ENCODE data around the gene PMFBP1. TPM values are rescaled to one million over a fixed set of nuclear protein-coding genes. Genes with fewer than 3 reads are reported as not detected.
A peak's percentile ranks its signal among the peaks of the same experiment; 100 is the strongest.
"Not testable (repeated sequence)": the region's sequence is repeated elsewhere in the genome, so short reads cannot be mapped to it uniquely, and the experiment has no call there.

The PMFBP1 gene
- total and polyA plus RNA-seq, 12 donors = 0.15 to 2.4 (median 0.55) TPM

GRCh38 chr16:72091217-72091616 lies 80.7 kb downstream of the PMFBP1 start:
- DNase-seq = no peak
- H3K4me3 ChIP-seq = no peak overlapping the region
- intact Hi-C loops (cut with DNase I) = loop anchor here in 1 of 2 donors (5.0 kb wide), 1 partner anchor 79 kb away; no protein-coding TSS in a partner anchor
- H3K27ac ChIP-seq = no peak overlapping the region
- H3K27me3 ChIP-seq = no peaks in the 10 kb centered on the region
- peaks cover 17 to 32% of the 10 kb centered on the region in 2 donors for H3K4me1 ChIP-seq (replicated peaks in 1 of 2)
- H3K9me3 ChIP-seq (replicated peaks in 1 of 3) = no peaks in the 10 kb centered on the region
- TF ChIP-seq CTCF (IDR thresholded peaks at IDR 0.05) (no peak), POLR2A (IDR thresholded peaks at IDR 0.05) (no peak)
- peaks cover 0 to 47% of the 10 kb centered on the region in 2 donors for H3K36me3 ChIP-seq (replicated peaks in 1 of 2)
- 77 to 81% (median 78%) methylated on average over 3 of the region's 3 CpGs for WGBS, 4 donors

GRCh38 chr16:72085002-72085401 lies 87.0 kb downstream of the PMFBP1 start:
- intact Hi-C loops (cut with DNase I) = no loop called here
- no peaks in the 10 kb centered on the region for H3K9me3 ChIP-seq (replicated peaks in 1 of 3)
- peaks cover 0 to 51% of the 10 kb centered on the region in 2 donors for H3K36me3 ChIP-seq (replicated peaks in 1 of 2)
- H3K4me3 ChIP-seq = no peak overlapping the region
- WGBS, 4 donors = 54 to 88% (median 73%) methylated on average over 2 of the region's 2 CpGs
- no peaks in the 10 kb centered on the region for H3K4me1 ChIP-seq (replicated peaks in 1 of 2)
- peak in 4 of 7 donors; percentile 48 to 67 (median 56) for DNase-seq
- H3K27me3 ChIP-seq = no peaks in the 10 kb centered on the region
- TF ChIP-seq CTCF (IDR thresholded peaks at IDR 0.05) = no peak
- TF ChIP-seq POLR2A (IDR thresholded peaks at IDR 0.05) = no peak
- H3K27ac ChIP-seq = no peak overlapping the region

- Histone ChIP-seq H3K36me3 (replicated peaks in 1 of 2) (peaks cover 0 to 46% of the 10 kb centered on the region in 2 donors), H3K9me3 (replicated peaks in 1 of 3) (no peaks in the 10 kb centered on the region)
Observed at GRCh38 chr16:72084445-72084844, 87.5 kb downstream of the PMFBP1 start.

GRCh38 chr16:72083778-72084404 lies 88.1 kb downstream of the PMFBP1 start:
- 57 to 78% (median 62%) methylated on average over 3 of the region's 3 CpGs for WGBS, 4 donors
- Histone ChIP-seq H3K27me3 (no peaks in the 10 kb centered on the region), H3K4me3 (no peak overlapping the region), H3K27ac (no peak overlapping the region), H3K4me1 (replicated peaks in 1 of 2) (no peaks in the 10 kb centered on the region), H3K36me3 (replicated peaks in 1 of 2) (peaks cover 0 to 40% of the 10 kb centered on the region in 2 donors), H3K9me3 (replicated peaks in 1 of 3) (no peaks in the 10 kb centered on the region)
- intact Hi-C loops (cut with DNase I) = no loop called here
- DNase-seq = no peak
- TF ChIP-seq CTCF (IDR thresholded peaks at IDR 0.05) = no peak
- TF ChIP-seq POLR2A (IDR thresholded peaks at IDR 0.05) = no peak

More at GRCh38 chr16:72084445-72084844, 87.5 kb downstream of the PMFBP1 start:
- DNase-seq = no peak
- Histone ChIP-seq H3K27ac (no peak overlapping the region), H3K4me3 (no peak overlapping the region), H3K4me1 (replicated peaks in 1 of 2) (no peaks in the 10 kb centered on the region), H3K27me3 (no peaks in the 10 kb centered on the region)
- 95 to 99% (median 98%) methylated on average over 10 of the region's 10 CpGs for WGBS, 4 donors
- no peak for TF ChIP-seq POLR2A (IDR thresholded peaks at IDR 0.05)
- no peak for TF ChIP-seq CTCF (IDR thresholded peaks at IDR 0.05)
- intact Hi-C loops (cut with DNase I) = no loop called here

- 92 to 100% (median 95%) methylated on average over 1 to 2 of the region's 5 CpGs for WGBS, 4 donors
- H3K4me1 ChIP-seq (replicated peaks in 1 of 2); DNase-seq; H3K9me3 ChIP-seq (replicated peaks in 1 of 3); H3K27me3 ChIP-seq; H3K36me3 ChIP-seq (replicated peaks in 1 of 2); intact Hi-C loops (cut with DNase I); H3K4me3 ChIP-seq; H3K27ac ChIP-seq: not testable (repeated sequence)
Observed at GRCh38 chr16:72076991-72077706, 94.8 kb downstream of the PMFBP1 start.

- H3K27me3 ChIP-seq; H3K4me1 ChIP-seq (replicated peaks in 1 of 2); H3K9me3 ChIP-seq (replicated peaks in 1 of 3); DNase-seq; H3K27ac ChIP-seq; H3K36me3 ChIP-seq (replicated peaks in 1 of 2); H3K4me3 ChIP-seq; intact Hi-C loops (cut with DNase I): not testable (repeated sequence)
- WGBS, 4 donors = 54 to 76% (median 66%) methylated on average over 2 of the region's 6 CpGs; no CpG with 5 or more reads in 1 of the 4 donors
Observed at GRCh38 chr16:72075067-72075466, 96.9 kb downstream of the PMFBP1 start.

Data from adrenal gland (tissue), 12 donors.